Measurements from ENCODE around the gene SPRR1A.

The SPRR1A gene

GRCh38 chr1:153028766-153029165, 44.9 kb downstream of the SPRR1A start:
- DNase-seq, result no peak

GRCh38 chr1:153030895-153031294, 47.0 kb downstream of the SPRR1A start, which contains the start of gene SPRR1B:
TSS of gene SPRR1B (plus strand) at chr1:153031203. CDS start at chr1:153032346, 1,143 bp downstream.
- DNase-seq, result no peak

- DNase-seq, result no peak
These were observed 48.2 kb downstream of the SPRR1A start for GRCh38 chr1:153032073-153032472.

- DNase-seq, result peak in 31 of 58 donors; percentile 1 to 54 (median 10)
These were observed 48.9 kb downstream of the SPRR1A start for GRCh38 chr1:153032677-153033308.

- no peak for DNase-seq
These were observed 51.3 kb downstream of the SPRR1A start for GRCh38 chr1:153035211-153035610.
